H1 (cell line): ENCODE measurements around the gene HES1. TPM values are rescaled to one million over a fixed set of nuclear protein-coding genes. Genes with fewer than 3 reads are reported as not detected.

Source experiments
- BACH1 ChIP-seq: IDR thresholded peaks from 2 replicates; pipeline ENCODE4 v1.6.1; 2012; ENCODE audit warnings: low read length, improper control_type of control experiment
- BCL11A ChIP-seq, 2 experiments: IDR thresholded peaks; one replicate each; pipeline ENCODE4 v1.6.1; 2011; ENCODE audit warnings: low read depth in 2 of 2, low read length in 2 of 2, mild to moderate bottlenecking in 2 of 2
- CBX5 ChIP-seq: fragments of 300-800, 300-1000 bp; sonication (generic); IDR thresholded peaks from 2 replicates; pipeline ENCODE4 v1.7.1; 2016; ENCODE audit warnings: antibody characterized with exemption, low read length, low read depth
- CHD1 ChIP-seq: IDR thresholded peaks from 2 replicates; pipeline ENCODE4 v1.6.1; 2012; ENCODE audit warnings: low read depth, low read length, improper control_type of control experiment
- GABPA ChIP-seq: IDR thresholded peaks from 2 replicates; pipeline ENCODE4 v1.6.1; 2011; ENCODE audit warnings: mild to moderate bottlenecking, low read length, moderate library complexity, borderline replicate concordance; ENCODE audit not compliant: insufficient read depth
- HDAC2 ChIP-seq, 2 experiments: fragments of 300-600 bp in 1 of 2; sonication (generic) in 1 of 2; IDR thresholded peaks; 2 replicates each; pipeline ENCODE4 v1.6.1; 2011 to 2012; ENCODE audit warnings: low read depth in 2 of 2, low read length in 2 of 2, mild to moderate bottlenecking in 2 of 2, moderate library complexity in 2 of 2, borderline replicate concordance in 1 of 2, inconsistent platforms in 1 of 2
- JUN ChIP-seq: IDR thresholded peaks from 2 replicates; pipeline ENCODE4 v1.6.1; 2011; ENCODE audit warnings: low read depth, mild to moderate bottlenecking, improper control_type of control experiment, low read length
- KDM1A ChIP-seq: fragments of 200-600, 300-600 bp; sonication (generic); IDR thresholded peaks from 2 replicates; pipeline ENCODE4 v1.7.1; 2016; ENCODE audit warnings: mild to moderate bottlenecking, low read length, borderline replicate concordance
- KDM4A ChIP-seq: IDR thresholded peaks from one replicate; pipeline ENCODE4 v1.7.1; 2012; ENCODE audit warnings: low read depth, mild to moderate bottlenecking, moderate library complexity, low read length, inconsistent platforms; ENCODE audit not compliant: severe bottlenecking
- MAFK ChIP-seq: IDR thresholded peaks from 2 replicates; pipeline ENCODE4 v1.6.1; 2012; ENCODE audit warnings: low read depth, mild to moderate bottlenecking, improper control_type of control experiment, low read length
- POLR2A ChIP-seq, 2 experiments: IDR thresholded peaks; 1 replicate in 1 of 2; 2 replicates in 1 of 2; pipeline ENCODE4 v1.6.1; 2011; ENCODE audit warnings: low read depth in 2 of 2, low read length in 2 of 2, mild to moderate bottlenecking in 2 of 2; ENCODE audit errors: control extremely low read depth in 1 of 2
- POU5F1 ChIP-seq: IDR thresholded peaks from 2 replicates; pipeline ENCODE4 v1.6.1; 2011; ENCODE audit warnings: low read depth, mild to moderate bottlenecking, low read length, moderate library complexity
- RAD21 ChIP-seq, 2 experiments: IDR thresholded peaks in 1 of 2; conservative IDR thresholded peaks in 1 of 2; 2 replicates each; pipeline ENCODE4 v1.6.1; 2011; ENCODE audit warnings: low read depth in 2 of 2, low read length in 2 of 2, improper control_type of control experiment in 1 of 2, inconsistent platforms in 1 of 2, mild to moderate bottlenecking in 1 of 2, moderate library complexity in 1 of 2
- RNF2 ChIP-seq: fragments of 200-900, 300-1000 bp; sonication (generic); IDR thresholded peaks from 2 replicates; pipeline ENCODE4 v1.7.1; 2016; ENCODE audit warnings: borderline replicate concordance, low read depth, mild to moderate bottlenecking, antibody characterized with exemption, low read length; ENCODE audit not compliant: poor library complexity, severe bottlenecking; ENCODE audit errors: missing control alignments
- RXRA ChIP-seq: IDR thresholded peaks from 2 replicates; pipeline ENCODE4 v1.6.1; 2011; ENCODE audit warnings: low read depth, mild to moderate bottlenecking, low read length, moderate library complexity; ENCODE audit not compliant: insufficient read depth
- SAP30 ChIP-seq: fragments of 300-600 bp; sonication (generic); IDR thresholded peaks from 2 replicates; pipeline ENCODE4 v1.7.1; 2012; ENCODE audit warnings: low read length, moderate library complexity, mild to moderate bottlenecking, inconsistent platforms; ENCODE audit not compliant: insufficient read depth, insufficient replicate concordance
- SIRT6 ChIP-seq: IDR thresholded peaks from one replicate; pipeline ENCODE4 v1.7.1; 2012; ENCODE audit warnings: low read length, inconsistent platforms
- SIX5 ChIP-seq: IDR thresholded peaks from 2 replicates; pipeline ENCODE4 v1.6.1; 2011; ENCODE audit warnings: mild to moderate bottlenecking, low read depth, low read length
- SP1 ChIP-seq: IDR thresholded peaks from 2 replicates; pipeline ENCODE4 v1.6.1; 2011; ENCODE audit warnings: low read depth, low read length
- SP2 ChIP-seq: IDR thresholded peaks from 2 replicates; pipeline ENCODE4 v1.6.1; 2012; ENCODE audit warnings: mild to moderate bottlenecking, low read length, inconsistent platforms
- SRF ChIP-seq: IDR thresholded peaks from 2 replicates; pipeline ENCODE4 v1.6.1; 2011; ENCODE audit warnings: mild to moderate bottlenecking, low read depth, low read length, moderate library complexity
- TEAD4 ChIP-seq: IDR thresholded peaks from 2 replicates; pipeline ENCODE4 v1.6.1; 2012; ENCODE audit warnings: low read depth, low read length, inconsistent platforms, mixed read lengths
- polyA plus RNA-seq, 7 experiments: library from polyadenylated mRNA; depleted of rRNA in 3 of 7; stranded (reverse) in 5 of 7; unstranded in 2 of 7; fragments of >200 nt in 5 of 7; fragments of 200-250 nt in 2 of 7; gene quantifications; 1 replicate in 5 of 7; 2 replicates in 1 of 7; 4 replicates in 1 of 7; pipeline versions ENCODE4 v1.2.1 to v1.2.3, GENCODE V29; 2011 to 2013; ENCODE audit warnings: missing spikeins in 2 of 7, mixed read lengths in 2 of 7
- total RNA-seq: library from RNA; stranded (reverse); fragmentation: NEBNext Ultra II Directional; extraction: Animal tissue kit (Norgen Biotek cat#: 25700); gene quantifications from 2 replicates; pipeline ENCODE4 v1.2.1, GENCODE V29; 2021
- TF ChIP-seq, protein P1 (sequence below): IDR thresholded peaks from 2 replicates; pipeline ENCODE4 v1.6.1; 2012; ENCODE audit warnings: inconsistent platforms

The HES1 gene
- total and polyA plus RNA-seq, 2 of the 8 experiments (the other 6 are each of a cell fraction or from before 2014, with no cell fraction given): 7.9 to 12.9 TPM

DNA sequence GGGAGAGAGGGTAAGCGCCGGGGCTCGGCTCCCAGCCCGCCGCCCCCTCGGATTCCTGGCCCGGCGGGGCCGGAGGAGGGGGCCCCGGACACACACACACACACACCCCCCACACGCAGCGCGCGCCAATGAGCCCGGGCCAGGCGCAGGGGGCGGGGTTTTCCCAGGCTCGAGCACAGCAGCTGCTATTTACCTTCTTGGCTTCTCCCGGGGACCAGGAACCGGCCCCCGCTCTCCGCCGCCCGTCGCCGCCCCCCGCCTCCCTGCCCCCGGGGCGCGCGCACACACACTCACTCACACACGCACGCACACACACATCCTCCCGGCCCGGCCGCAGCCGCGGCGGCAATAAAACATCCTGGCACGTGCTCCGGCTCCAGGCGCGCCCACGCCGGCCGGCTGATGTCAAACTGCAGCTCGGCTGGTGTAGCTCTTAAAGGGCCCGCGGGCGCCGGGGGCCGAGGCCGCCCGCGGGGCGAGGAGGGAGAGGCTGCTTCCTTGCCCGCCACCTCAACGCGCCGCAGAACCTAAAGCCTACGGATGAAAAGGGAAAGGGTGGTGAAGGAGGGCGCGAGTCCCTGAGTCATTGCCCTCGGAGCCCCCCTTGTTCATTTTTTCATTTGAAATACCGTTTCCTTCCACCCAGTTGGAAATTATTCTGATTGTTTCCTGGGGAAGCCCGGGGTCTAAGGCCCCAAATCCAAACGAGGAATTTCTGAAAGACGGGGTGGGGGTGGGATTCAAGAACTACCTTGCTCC is 1.0 kb upstream of the HES1 start (continued):
- TF ChIP-seq JUN (no peak), BCL11A (IDR thresholded peaks at IDR 0.05; ENCODE audit: low read depth in 2 of 2, low read length in 2 of 2) (no peak), POLR2A (IDR thresholded peaks at IDR 0.05; ENCODE audit: control extremely low read depth in 1 of 2, low read depth in 2 of 2, low read length in 2 of 2) (no peak), TEAD4 (peak; percentile 34; the same call in 1 of the 2 replicates), RNF2 (no peak), SIX5 (no peak), SP1 (no peak), KDM1A (no peak), CHD1 (no peak), BACH1 (no peak), MAFK (no peak), SP2 (no peak), RAD21 (IDR thresholded peaks at IDR 0.05 in 1 of 2, conservative IDR thresholded peaks at IDR 0.05 in 1 of 2; ENCODE audit: low read depth in 2 of 2, low read length in 2 of 2) (peak in 1 of 2 experiments; percentile 11; a peak in 1 of 4 replicates), KDM4A (peak; percentile 40), SIRT6 (no peak), SAP30 (no peak), GABPA (no peak), SRF (no peak), POU5F1 (no peak), RXRA (no peak), CBX5 (no peak), HDAC2 (IDR thresholded peaks at IDR 0.05; ENCODE audit: borderline replicate concordance in 1 of 2, low read depth in 2 of 2, low read length in 2 of 2) (0 out of 4 replicates have a peak, but pooled peaks of 1 of the 2 experiments have one; percentile 21)
- TF ChIP-seq, protein P1, sequence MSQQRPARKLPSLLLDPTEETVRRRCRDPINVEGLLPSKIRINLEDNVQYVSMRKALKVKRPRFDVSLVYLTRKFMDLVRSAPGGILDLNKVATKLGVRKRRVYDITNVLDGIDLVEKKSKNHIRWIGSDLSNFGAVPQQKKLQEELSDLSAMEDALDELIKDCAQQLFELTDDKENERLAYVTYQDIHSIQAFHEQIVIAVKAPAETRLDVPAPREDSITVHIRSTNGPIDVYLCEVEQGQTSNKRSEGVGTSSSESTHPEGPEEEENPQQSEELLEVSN: peak; percentile 89
